CD8-positive, alpha-beta memory T cell (primary cell): ENCODE results near the gene VAPB. TPM values are rescaled to one million over a fixed set of nuclear protein-coding genes. Genes with fewer than 3 reads are reported as not detected.

Source experiments
- CTCF ChIA-PET: fragments of 350-600 bp; sonication (Branson Sonifier 250); formaldehyde crosslinking; loops from one replicate; lab custom pipeline; 2021; ENCODE audit warnings: antibody characterized with exemption; lab: Charles Lee
- POLR2A ChIA-PET: fragments of 350-600 bp; sonication (Branson Sonifier 250); formaldehyde crosslinking; loops from one replicate; lab custom pipeline; 2021; ENCODE audit warnings: antibody characterized with exemption; lab: Charles Lee
- DNase-seq, 5 donors: peaks; one replicate each; pipeline versions ENCODE4 v3.0.0 to v3.0.0-alpha.2; 2020 to 2022; ENCODE audit warnings: mixed read lengths in 1 of 5
- H3K27ac ChIP-seq: one replicate; pipeline ENCODE4 v1.7.0; 2013; ENCODE audit warnings: low read depth, mild to moderate bottlenecking, low read length, moderate library complexity
- H3K27me3 ChIP-seq: 2 replicates; pipeline ENCODE4 v1.7.0; 2013; ENCODE audit warnings: low read length, mild to moderate bottlenecking; ENCODE audit not compliant: insufficient read depth, poor library complexity, severe bottlenecking
- H3K36me3 ChIP-seq: 2 replicates; pipeline ENCODE4 v1.7.0; 2013; ENCODE audit warnings: mild to moderate bottlenecking, low read length, moderate library complexity; ENCODE audit not compliant: insufficient read depth
- H3K4me1 ChIP-seq: 2 replicates; pipeline ENCODE4 v1.7.0; 2013; ENCODE audit warnings: mild to moderate bottlenecking, low read length, moderate library complexity; ENCODE audit not compliant: insufficient read depth
- H3K4me3 ChIP-seq: 2 replicates; pipeline ENCODE4 v1.7.0; 2013; ENCODE audit warnings: mild to moderate bottlenecking, low read length
- H3K9me3 ChIP-seq: 2 replicates; pipeline ENCODE4 v1.7.0; 2013; ENCODE audit warnings: mild to moderate bottlenecking, low read length
- H3K27ac Mint-ChIP-seq, 8 donors: one replicate each; pipeline ENCODE4 v1.8.0; 2020 to 2021; ENCODE audit warnings: mixed read lengths in 8 of 8, mild to moderate bottlenecking in 6 of 8, inconsistent platforms in 3 of 8, moderate library complexity in 3 of 8
- H3K27me3 Mint-ChIP-seq, 2 donors: one replicate each; pipeline ENCODE4 v1.8.0; 2020 to 2021; ENCODE audit warnings: mixed read lengths in 2 of 2, mild to moderate bottlenecking in 1 of 2, moderate library complexity in 1 of 2
- H3K36me3 Mint-ChIP-seq, 3 donors: one replicate each; pipeline ENCODE4 v1.8.0; 2020 to 2021; ENCODE audit warnings: mixed read lengths in 3 of 3, inconsistent platforms in 1 of 3, mild to moderate bottlenecking in 1 of 3
- H3K4me1 Mint-ChIP-seq, 3 donors: one replicate each; pipeline ENCODE4 v1.8.0; 2020 to 2021; ENCODE audit warnings: mixed read lengths in 3 of 3, inconsistent platforms in 1 of 3, mild to moderate bottlenecking in 1 of 3
- H3K4me3 Mint-ChIP-seq, 7 donors: one replicate each; pipeline ENCODE4 v1.8.0; 2020 to 2021; ENCODE audit warnings: mixed read lengths in 7 of 7, mild to moderate bottlenecking in 6 of 7, moderate library complexity in 4 of 7, inconsistent platforms in 2 of 7
- H3K9me3 Mint-ChIP-seq, 5 donors: one replicate each; pipeline ENCODE4 v1.8.0; 2020 to 2022; ENCODE audit warnings: mixed read lengths in 5 of 5, mild to moderate bottlenecking in 3 of 5, moderate library complexity in 2 of 5, inconsistent platforms in 1 of 5
- polyA plus RNA-seq: library from polyadenylated mRNA; unstranded; fragments of 300-500 nt; fragmentation: Illumina TruSeq; gene quantifications from one replicate; pipeline ENCODE4 v1.2.3, GENCODE V29; 2021
- total RNA-seq, 2 experiments: library from RNA; stranded (reverse); gene quantifications; one replicate each; pipeline ENCODE4 v1.2.3, GENCODE V29; 2021

The VAPB gene
- total and polyA plus RNA-seq, 3 experiments from 2014 or later, result 31.5 to 40.3 (median 36.6) TPM

DNA sequence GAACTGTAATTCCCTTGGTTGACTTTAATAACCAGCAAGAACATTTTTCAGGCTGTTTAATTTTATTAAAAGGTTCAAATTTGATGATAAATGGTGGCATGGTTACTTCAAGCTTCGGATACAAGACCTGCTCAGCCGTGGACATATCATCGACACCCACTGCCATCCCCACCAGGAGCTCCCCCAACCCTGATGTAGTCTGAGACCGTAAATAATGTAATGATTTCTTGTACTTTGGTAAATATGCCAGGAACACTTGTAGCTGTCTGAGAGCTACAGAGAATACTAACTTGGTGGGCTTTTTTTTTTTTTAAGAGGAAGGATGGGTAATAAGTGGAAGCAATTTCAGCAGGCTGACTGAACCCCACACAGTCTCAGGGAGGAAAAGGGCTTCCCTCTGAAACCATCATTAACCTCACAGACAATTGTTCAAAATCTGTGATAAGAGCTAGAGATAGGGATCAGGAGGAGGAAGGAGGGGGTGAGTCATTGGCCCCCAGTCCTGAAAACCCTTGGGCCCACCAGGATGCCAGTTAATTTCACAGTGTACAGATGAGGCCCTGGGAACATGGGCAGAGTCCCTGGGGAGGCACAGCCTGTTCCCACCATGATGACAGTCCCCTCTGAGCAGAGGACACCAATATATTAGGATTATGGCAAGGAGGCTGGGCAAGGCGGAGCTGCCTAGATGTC is 70.2 kb downstream of the VAPB start:
- H3K36me3 ChIP-seq, result no peaks in the 10 kb centered on the region
- ChIA-PET POLR2A (no interaction called here), CTCF (no interaction called here)
- DNase-seq, result no peak
- Mint-ChIP-seq H3K4me1 (peaks cover 0 to 1% (median 0%) of the 10 kb centered on the region in 3 donors), H3K36me3 (peaks cover 8 to 14% (median 8%) of the 10 kb centered on the region in 3 donors), H3K27me3 (peaks cover 0 to 3% of the 10 kb centered on the region in 2 donors), H3K27ac (peak overlapping the region in 1 of 8 donors; percentile 61), H3K9me3 (peaks cover 0 to 8% (median 2%) of the 10 kb centered on the region in 5 donors), H3K4me3 (no peak overlapping the region)
- no peaks in the 10 kb centered on the region for H3K27me3 ChIP-seq
- H3K9me3 ChIP-seq, result no peaks in the 10 kb centered on the region
- no peak overlapping the region for H3K4me3 ChIP-seq
- H3K27ac ChIP-seq, result no peak overlapping the region
- H3K4me1 ChIP-seq, result no peaks in the 10 kb centered on the region

DNA sequence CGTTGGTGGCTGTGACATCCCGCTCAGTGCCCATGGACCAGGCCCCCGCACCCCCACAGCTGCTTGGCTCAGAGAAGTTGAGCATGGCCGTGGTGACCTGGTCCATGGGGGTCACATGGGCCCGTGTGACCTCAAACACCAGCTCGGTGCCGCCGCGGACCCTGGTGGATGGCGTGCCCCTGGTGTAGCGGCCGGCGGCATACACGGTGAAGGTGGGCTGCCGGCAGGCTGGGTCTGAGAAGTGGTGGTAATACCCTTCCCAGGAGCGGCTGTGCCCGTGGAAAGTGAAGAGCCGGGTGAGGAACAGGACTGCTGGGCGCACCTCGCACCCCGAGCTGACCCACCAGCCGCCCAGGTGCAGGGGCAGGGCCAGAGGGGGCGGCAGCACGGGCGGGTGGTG is 72.1 kb downstream of the VAPB start:
- H3K9me3 ChIP-seq, result no peaks in the 10 kb centered on the region
- peaks cover 0 to 12% (median 6%) of the 10 kb centered on the region in 3 donors for H3K36me3 Mint-ChIP-seq
- DNase-seq, result no peak
- peaks cover 0 to 8% of the 10 kb centered on the region in 2 donors for H3K27me3 Mint-ChIP-seq
- H3K27ac Mint-ChIP-seq, result no peak overlapping the region
- no peaks in the 10 kb centered on the region for H3K4me1 ChIP-seq
- no peak overlapping the region for H3K4me3 ChIP-seq
- peaks cover 0 to 1% (median 0%) of the 10 kb centered on the region in 3 donors for H3K4me1 Mint-ChIP-seq
- H3K36me3 ChIP-seq, result no peaks in the 10 kb centered on the region
- CTCF ChIA-PET, result no interaction called here
- no peak overlapping the region for H3K27ac ChIP-seq
- H3K4me3 Mint-ChIP-seq, result no peak overlapping the region
- H3K9me3 Mint-ChIP-seq, result peaks cover 0 to 2% (median 0%) of the 10 kb centered on the region in 5 donors
- no peaks in the 10 kb centered on the region for H3K27me3 ChIP-seq
- POLR2A ChIA-PET, result no interaction called here

DNA sequence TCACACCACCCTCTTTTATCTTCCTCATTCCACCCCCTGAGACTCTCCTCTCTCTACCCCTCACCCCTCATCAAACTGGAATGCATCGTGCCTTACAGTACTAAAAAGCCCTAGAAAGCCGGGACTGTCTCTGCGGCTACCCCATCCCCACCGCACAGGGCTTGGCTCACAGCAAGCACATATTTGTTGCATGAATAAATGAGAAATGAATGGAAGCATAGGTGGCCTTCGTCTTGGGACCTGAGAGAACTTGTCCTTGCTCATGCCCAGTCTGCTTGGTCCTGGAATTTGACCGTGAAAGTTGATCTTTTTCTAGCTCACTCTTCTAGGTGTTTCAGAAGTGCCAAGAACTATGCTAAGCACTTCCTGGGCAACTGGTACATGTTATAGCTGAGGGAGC is 72.9 kb downstream of the VAPB start:
- Histone ChIP-seq H3K36me3 (no peaks in the 10 kb centered on the region), H3K9me3 (no peaks in the 10 kb centered on the region), H3K27ac (no peak overlapping the region), H3K4me1 (no peaks in the 10 kb centered on the region), H3K4me3 (no peak overlapping the region), H3K27me3 (no peaks in the 10 kb centered on the region)
- Mint-ChIP-seq H3K36me3 (peaks cover 0 to 8% (median 4%) of the 10 kb centered on the region in 3 donors), H3K4me1 (no peaks in the 10 kb centered on the region), H3K27me3 (peaks cover 0 to 6% of the 10 kb centered on the region in 2 donors), H3K4me3 (no peak overlapping the region), H3K9me3 (peaks cover 0 to 2% (median 0%) of the 10 kb centered on the region in 5 donors), H3K27ac (no peak overlapping the region)
- DNase-seq, result no peak
- ChIA-PET POLR2A (no interaction called here), CTCF (no interaction called here)

DNA sequence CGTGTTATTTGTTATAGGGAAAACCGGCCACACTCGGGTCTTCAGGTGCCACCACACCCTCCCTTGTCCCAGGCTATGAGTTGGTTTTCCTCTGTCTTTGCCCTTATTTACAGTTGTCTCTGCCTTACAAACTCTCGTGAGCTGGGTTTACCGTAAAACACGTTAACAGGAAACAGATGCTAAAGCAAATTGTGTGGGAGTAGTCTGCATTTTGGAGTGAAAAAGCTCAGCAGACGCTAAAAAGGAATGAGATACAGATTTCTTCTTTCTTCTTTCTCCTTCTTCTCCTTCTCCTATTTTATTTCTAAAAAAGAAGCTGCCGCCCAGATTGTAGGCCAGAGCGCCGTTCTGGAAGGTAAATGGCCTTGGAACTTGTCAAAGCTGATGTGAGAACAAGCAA is 74.2 kb downstream of the VAPB start:
- Mint-ChIP-seq H3K27ac (no peak overlapping the region), H3K4me1 (no peaks in the 10 kb centered on the region), H3K36me3 (peaks cover 0 to 2% (median 0%) of the 10 kb centered on the region in 3 donors), H3K27me3 (peaks cover 0 to 9% of the 10 kb centered on the region in 2 donors), H3K4me3 (no peak overlapping the region), H3K9me3 (peaks cover 0 to 2% (median 0%) of the 10 kb centered on the region in 5 donors)
- Histone ChIP-seq H3K9me3 (no peaks in the 10 kb centered on the region), H3K4me3 (no peak overlapping the region), H3K27ac (no peak overlapping the region), H3K27me3 (no peaks in the 10 kb centered on the region), H3K36me3 (no peaks in the 10 kb centered on the region), H3K4me1 (no peaks in the 10 kb centered on the region)
- CTCF ChIA-PET, result interaction anchor here (0.7 to 1.5 kb wide), 2 partner anchors 18 to 1008 kb away, joined by 3 read pairs; no protein-coding TSS in a partner anchor
- DNase-seq, result no peak
- POLR2A ChIA-PET, result no interaction called here

DNA sequence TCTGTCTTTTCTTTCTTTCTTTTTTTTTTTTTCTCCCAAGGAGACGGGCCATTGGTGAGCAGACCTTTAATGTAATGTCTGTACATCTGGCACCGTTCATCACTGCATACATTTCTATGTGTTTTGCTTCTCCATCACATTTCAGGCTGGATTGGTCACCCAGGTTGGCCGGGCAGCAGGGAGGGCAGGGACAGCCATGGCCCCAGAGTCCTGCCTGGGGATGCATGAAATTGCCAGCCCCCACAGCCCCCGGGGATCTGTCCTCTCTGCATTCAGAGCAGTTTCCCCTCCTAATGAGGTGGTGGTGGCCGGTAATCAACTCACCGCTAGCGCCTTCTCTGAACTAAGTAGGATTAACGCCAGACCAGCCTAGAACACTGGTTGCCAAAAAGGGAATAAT is 75.8 kb downstream of the VAPB start:
- Mint-ChIP-seq H3K27me3 (peaks cover 0 to 8% of the 10 kb centered on the region in 2 donors), H3K36me3 (no peaks in the 10 kb centered on the region)
- CTCF ChIA-PET, result interaction anchor here (1.5 kb wide), 1 partner anchor 20 kb away, joined by 3 read pairs; no protein-coding TSS in a partner anchor

DNA sequence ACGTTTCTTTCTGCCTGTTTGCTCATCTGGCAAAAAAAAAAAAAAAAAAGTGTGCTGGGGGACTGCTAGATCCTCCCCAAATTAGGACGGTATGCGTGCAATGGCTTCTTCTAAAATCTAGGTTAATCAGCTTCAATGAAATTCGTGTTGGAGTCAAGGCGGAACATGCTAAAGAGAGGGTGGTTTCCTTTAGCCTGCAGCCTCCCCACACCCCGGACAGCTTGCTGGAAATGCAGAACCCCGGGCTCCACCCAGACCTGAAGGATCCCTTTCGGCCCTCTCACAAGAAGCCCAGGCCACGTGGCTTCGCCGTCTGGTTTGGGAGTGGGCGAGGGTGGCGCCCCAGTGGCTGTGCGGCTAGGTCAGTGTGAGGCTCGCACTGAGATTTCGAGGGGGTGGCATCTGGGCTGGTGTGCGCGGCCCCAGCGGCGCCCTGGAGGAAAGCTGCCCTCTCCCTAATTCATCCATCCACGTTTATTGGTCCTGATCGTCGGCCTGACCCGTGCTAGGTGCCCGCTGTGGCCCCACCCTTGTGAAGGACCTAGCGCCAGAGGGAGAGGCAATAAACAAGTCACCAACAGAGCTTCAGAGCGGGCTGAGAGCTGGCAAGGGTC is 77.2 kb downstream of the VAPB start:
- Histone ChIP-seq H3K4me3 (no peak overlapping the region), H3K4me1 (no peaks in the 10 kb centered on the region), H3K27me3 (no peaks in the 10 kb centered on the region), H3K36me3 (no peaks in the 10 kb centered on the region), H3K9me3 (no peaks in the 10 kb centered on the region), H3K27ac (no peak overlapping the region)
- Mint-ChIP-seq H3K27ac (no peak overlapping the region), H3K4me3 (no peak overlapping the region), H3K4me1 (no peaks in the 10 kb centered on the region), H3K27me3 (peaks cover 0 to 8% of the 10 kb centered on the region in 2 donors), H3K9me3 (peaks cover 0 to 2% (median 0%) of the 10 kb centered on the region in 5 donors), H3K36me3 (no peaks in the 10 kb centered on the region)
- ChIA-PET POLR2A (no interaction called here), CTCF (interaction anchor here (0.6 kb wide), 1 partner anchor 16 kb away, joined by 3 read pairs; no protein-coding TSS in a partner anchor)
- DNase-seq, result no peak

More for the DNA sequence above, 75.8 kb downstream of the VAPB start:
- no peak overlapping the region for H3K4me3 Mint-ChIP-seq
- no peak overlapping the region for H3K27ac Mint-ChIP-seq
- H3K4me3 ChIP-seq, result no peak overlapping the region
- H3K27me3 ChIP-seq, result no peaks in the 10 kb centered on the region
- H3K4me1 ChIP-seq, result no peaks in the 10 kb centered on the region
- H3K9me3 ChIP-seq, result no peaks in the 10 kb centered on the region
- no peaks in the 10 kb centered on the region for H3K4me1 Mint-ChIP-seq
- no peak overlapping the region for H3K27ac ChIP-seq
- DNase-seq, result no peak
- H3K36me3 ChIP-seq, result no peaks in the 10 kb centered on the region
- POLR2A ChIA-PET, result no interaction called here
- peaks cover 0 to 2% (median 0%) of the 10 kb centered on the region in 5 donors for H3K9me3 Mint-ChIP-seq

DNA sequence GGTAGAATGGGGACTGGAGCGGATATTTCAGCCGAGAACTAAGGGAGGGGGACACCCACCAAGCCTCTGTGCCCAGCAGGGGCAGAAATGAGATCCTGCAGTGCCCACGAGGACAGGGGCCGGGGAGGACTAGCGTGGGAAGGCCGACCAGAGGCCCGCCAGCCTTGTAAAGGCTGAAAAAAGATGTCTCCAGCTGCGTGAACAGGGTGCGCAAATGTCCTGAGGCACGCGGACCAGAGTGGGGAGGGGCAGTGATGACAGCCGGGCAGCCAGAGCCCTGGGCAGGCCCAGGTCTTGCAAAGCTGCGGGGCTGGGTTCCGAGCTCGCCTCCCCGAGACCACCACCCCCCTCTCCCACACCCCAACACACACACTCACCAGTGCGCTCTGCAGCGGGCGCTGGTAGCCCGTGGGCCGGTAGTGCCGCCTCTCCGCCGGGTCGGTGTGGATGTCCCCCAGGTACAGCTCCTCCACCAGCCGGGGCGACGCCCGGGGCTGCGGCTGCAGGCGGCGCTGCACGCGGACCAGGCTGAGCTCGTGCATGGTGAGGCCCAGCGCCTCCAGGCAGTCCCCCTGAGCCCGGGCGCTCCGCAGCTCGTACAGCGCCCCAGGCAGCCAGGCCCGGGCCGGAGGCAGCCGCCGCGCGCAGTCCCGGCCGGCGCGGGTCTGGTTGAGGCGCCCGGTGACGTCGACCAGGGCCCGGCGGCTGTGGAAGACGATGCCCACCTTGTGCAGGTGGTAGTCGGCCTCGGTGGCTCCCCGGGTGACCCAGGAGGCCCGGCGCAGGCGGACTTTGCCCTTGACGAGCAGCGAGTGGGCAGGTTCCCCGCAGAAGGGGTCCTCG is 77.9 kb downstream of the VAPB start:
- Histone ChIP-seq H3K27me3 (no peaks in the 10 kb centered on the region), H3K4me3 (no peak overlapping the region), H3K4me1 (no peaks in the 10 kb centered on the region), H3K36me3 (no peaks in the 10 kb centered on the region), H3K27ac (no peak overlapping the region), H3K9me3 (no peaks in the 10 kb centered on the region)
- DNase-seq, result no peak
- Mint-ChIP-seq H3K27ac (no peak overlapping the region), H3K27me3 (peaks cover 0 to 9% of the 10 kb centered on the region in 2 donors), H3K4me1 (no peaks in the 10 kb centered on the region), H3K9me3 (peaks cover 0 to 2% (median 0%) of the 10 kb centered on the region in 5 donors), H3K4me3 (no peak overlapping the region), H3K36me3 (no peaks in the 10 kb centered on the region)
- CTCF ChIA-PET, result no interaction called here
- POLR2A ChIA-PET, result no interaction called here
